T-helper 2 cell treated with Interferon-gamma antibody and Interleukin-4, amounts not matched to agents 100 ng/mL and 5 ng/mL, for 36 hours (primary cell): ENCODE results near the gene SYDE1. TPM values are rescaled to one million over a fixed set of nuclear protein-coding genes. Genes with fewer than 3 reads are reported as not detected.
"Not testable (repeated sequence)": the region's sequence is repeated elsewhere in the genome, so short reads cannot be mapped to it uniquely, and the experiment has no call there.

Experiments
- intact Hi-C: fragments of 100-400 bp; cut with micrococcal nuclease; formaldehyde crosslinking; loops from one replicate; pipeline ENCODE4 v1.15.1; 2023
- total RNA-seq: library from RNA; stranded (reverse); gene quantifications from 2 replicates; pipeline ENCODE4 v1.2.3, GENCODE V29; 2022

The SYDE1 gene
- total RNA-seq: 0.41 and 0.55 TPM in 2 replicates

- intact Hi-C loops: no loop called here
Measured at GRCh38 chr19:15107061-15108010, at the start of gene SYDE1. SYDE1 (plus strand) TSS chr19:15107401; CDS start chr19:15107434, 33 bp downstream.

- intact Hi-C loops: no loop called here
Measured at GRCh38 chr19:15062036-15062435, 45.2 kb upstream of the SYDE1 start.

- intact Hi-C loops: not testable (repeated sequence)
Measured at GRCh38 chr19:15070386-15070785, 36.8 kb upstream of the SYDE1 start.

- intact Hi-C loops: no loop called here
Measured at GRCh38 chr19:15072930-15073647, 34.1 kb upstream of the SYDE1 start.

- intact Hi-C loops: no loop called here
Measured at GRCh38 chr19:15074371-15074770, 32.8 kb upstream of the SYDE1 start.

- intact Hi-C loops: no loop called here
Measured at GRCh38 chr19:15075806-15076205, 31.4 kb upstream of the SYDE1 start.

GRCh38 chr19:15080002-15080401 lies 27.2 kb upstream of the SYDE1 start:
- intact Hi-C loops: not testable (repeated sequence)

- intact Hi-C loops: no loop called here
Measured at GRCh38 chr19:15081911-15082310, 25.3 kb upstream of the SYDE1 start, which contains the start of gene OR1I1. OR1I1 (plus strand) TSS chr19:15082211; CDS start chr19:15087066, 4,855 bp downstream.

- intact Hi-C loops: no loop called here
Measured at GRCh38 chr19:15087182-15087581, 20.0 kb upstream of the SYDE1 start.

- intact Hi-C loops: loop anchor here (5.0 kb wide), 2 partner anchors 60 to 465 kb away; no protein-coding TSS in a partner anchor
Measured at GRCh38 chr19:15091918-15092753, 15.1 kb upstream of the SYDE1 start.

GRCh38 chr19:15093001-15093400 lies 14.2 kb upstream of the SYDE1 start:
- intact Hi-C loops: loop anchor here (5.0 kb wide), 2 partner anchors 59 to 464 kb away; no protein-coding TSS in a partner anchor

- intact Hi-C loops: no loop called here
Measured at GRCh38 chr19:15096223-15096622, 11.0 kb upstream of the SYDE1 start.

GRCh38 chr19:15097980-15098379 lies 9.2 kb upstream of the SYDE1 start:
- intact Hi-C loops: not testable (repeated sequence)

- intact Hi-C loops: no loop called here
Measured at GRCh38 chr19:15098460-15098859, 8.7 kb upstream of the SYDE1 start.

GRCh38 chr19:15099017-15099582 lies 8.1 kb upstream of the SYDE1 start:
- intact Hi-C loops: no loop called here

- intact Hi-C loops: no loop called here
Measured at GRCh38 chr19:15101479-15102082, 5.6 kb upstream of the SYDE1 start.

- intact Hi-C loops: no loop called here
Measured at GRCh38 chr19:15104003-15104402, 3.2 kb upstream of the SYDE1 start.

- intact Hi-C loops: no loop called here
Measured at GRCh38 chr19:15104411-15104810, 2.8 kb upstream of the SYDE1 start.

GRCh38 chr19:15105044-15105443 lies 2.2 kb upstream of the SYDE1 start:
- intact Hi-C loops: no loop called here

GRCh38 chr19:15108145-15108844 lies 1.1 kb downstream of the SYDE1 start:
- intact Hi-C loops: no loop called here
